ENCODE data around the gene SMIM21. TPM values are rescaled to one million over a fixed set of nuclear protein-coding genes. Genes with fewer than 3 reads are reported as not detected.
A peak's percentile ranks its signal among the peaks of the same experiment; 100 is the strongest.

SMIM21 gene
- total and polyA plus RNA-seq, 4 donors = 0.27 to 0.38 TPM; not detected in 2

DNA sequence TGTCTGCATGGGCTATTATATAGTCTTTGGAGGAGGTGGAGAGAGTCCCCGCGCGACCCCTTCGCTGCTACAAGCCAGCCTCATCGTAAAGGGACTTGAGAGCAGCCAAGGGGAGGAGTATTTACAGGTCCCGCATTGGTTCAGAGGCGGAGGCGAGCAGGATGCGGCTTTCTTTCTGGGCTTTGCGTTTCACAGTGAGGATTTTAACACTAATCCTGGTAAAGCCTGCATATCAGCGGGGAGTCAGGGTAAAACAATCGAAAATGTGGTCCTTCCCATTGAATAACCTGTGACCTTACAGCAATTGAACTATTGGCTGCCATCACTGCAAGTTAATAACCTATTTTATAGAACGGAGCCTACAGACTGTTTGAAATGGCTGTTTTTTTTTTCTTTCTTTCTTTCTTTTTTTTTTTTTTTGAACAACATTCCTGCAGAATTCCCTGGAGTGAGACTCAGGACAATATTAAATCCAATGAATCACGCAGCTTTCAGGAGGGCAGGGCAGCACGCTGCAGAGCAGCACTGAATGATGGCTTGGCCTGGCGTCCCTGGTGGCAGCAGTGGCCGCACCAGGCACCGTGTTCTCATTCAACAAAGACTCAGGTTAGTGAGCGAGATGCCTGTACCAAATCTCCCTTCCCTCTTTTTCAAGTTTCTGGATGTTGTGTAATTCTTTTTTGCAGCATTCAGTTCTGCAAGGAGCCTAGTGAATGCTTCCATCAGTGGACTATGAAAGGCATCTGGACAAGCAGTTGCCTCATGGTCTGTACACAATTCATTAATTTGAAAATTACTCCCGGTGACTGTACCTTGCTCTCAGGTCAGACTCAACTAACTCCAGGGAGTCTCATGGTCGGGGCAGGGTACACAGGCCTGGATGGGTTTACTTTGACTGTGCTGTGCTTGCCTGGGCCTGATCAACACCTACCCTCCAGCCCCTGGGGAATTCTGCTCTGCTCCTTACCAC, 19.8 kb downstream of the SMIM21 start:
- Histone ChIP-seq H3K27ac (ENCODE audit: low read depth, low read length) (no peak overlapping the region), H3K4me3 (ENCODE audit: low read depth, low read length) (no peak overlapping the region), H3K27me3 (ENCODE audit: control insufficient read depth, insufficient read depth, low read length) (no peaks in the 10 kb centered on the region), H3K9me3 (ENCODE audit: control insufficient read depth, insufficient read depth, low read length) (no peaks in the 10 kb centered on the region), H3K4me1 (ENCODE audit: control insufficient read depth, insufficient read depth, low read length) (peaks cover 22% of the 10 kb centered on the region), H3K36me3 (ENCODE audit: control insufficient read depth, insufficient read depth, low read length) (no peaks in the 10 kb centered on the region)
- peak in 4 of 6 donors; percentile 15 to 87 (median 43) for DNase-seq (ENCODE audit: low read depth in 4 of 6, low spot score in 6 of 6)
- WGBS (ENCODE audit: insufficient coverage) = 29% methylated on average over 14 of the region's 21 CpGs

DNA sequence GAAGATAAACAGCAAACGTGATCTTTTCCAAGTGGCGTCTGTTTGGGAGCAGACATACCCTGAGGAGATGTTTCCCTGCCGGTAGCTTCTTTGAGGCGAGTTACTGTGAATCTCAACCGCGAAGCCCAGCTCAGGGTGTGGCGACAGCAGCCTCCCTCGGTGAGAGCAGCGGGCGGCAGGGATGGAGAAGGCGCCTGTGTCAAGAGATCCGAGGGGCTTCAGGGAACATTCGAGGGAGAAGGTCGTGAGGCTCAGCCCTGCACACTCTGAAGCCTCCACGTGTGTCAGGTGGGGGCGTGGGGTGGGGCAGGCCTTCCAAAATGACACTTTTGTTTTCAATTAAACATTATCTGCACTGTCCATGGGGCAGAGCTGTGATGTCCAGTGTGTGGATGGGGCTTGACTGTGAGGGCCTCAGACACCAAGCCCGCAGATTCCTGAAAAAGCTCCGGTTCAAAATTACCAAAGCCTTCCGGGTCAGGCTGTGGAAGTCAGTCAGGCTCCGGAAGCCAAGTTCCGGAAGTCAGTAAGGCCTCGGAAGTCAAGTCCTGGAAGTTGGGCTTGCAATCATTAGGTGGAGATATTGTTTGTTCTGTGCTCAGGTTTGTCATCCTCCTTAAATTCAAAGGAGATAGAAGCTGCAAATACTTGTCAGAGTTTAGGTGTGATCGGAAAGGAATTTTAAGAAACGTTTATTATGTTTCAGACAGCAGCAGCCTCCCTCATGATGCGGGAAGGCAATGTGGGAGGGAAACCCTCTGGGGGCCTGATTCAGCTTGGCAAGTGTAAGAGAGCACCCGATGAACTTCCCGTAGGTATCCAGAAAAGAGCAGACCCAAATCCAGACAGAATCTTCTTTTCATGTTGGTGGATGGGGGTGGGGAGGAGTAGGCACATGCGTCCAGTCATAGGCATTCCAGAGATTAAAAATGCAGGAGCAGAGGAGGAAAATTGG, 20.7 kb downstream of the SMIM21 start:
- H3K4me1 ChIP-seq (ENCODE audit: control insufficient read depth, insufficient read depth, low read length) = peaks cover 22% of the 10 kb centered on the region
- H3K27me3 ChIP-seq (ENCODE audit: control insufficient read depth, insufficient read depth, low read length) = no peaks in the 10 kb centered on the region
- H3K9me3 ChIP-seq (ENCODE audit: control insufficient read depth, insufficient read depth, low read length) = no peaks in the 10 kb centered on the region
- peak in 2 of 6 donors; percentile 2 to 11 for DNase-seq (ENCODE audit: low read depth in 4 of 6, low spot score in 6 of 6)
- H3K4me3 ChIP-seq (ENCODE audit: low read depth, low read length) = no peak overlapping the region
- 81% methylated on average over 26 of the region's 28 CpGs for WGBS (ENCODE audit: insufficient coverage)
- H3K36me3 ChIP-seq (ENCODE audit: control insufficient read depth, insufficient read depth, low read length) = no peaks in the 10 kb centered on the region
- H3K27ac ChIP-seq (ENCODE audit: low read depth, low read length) = no peak overlapping the region

DNA sequence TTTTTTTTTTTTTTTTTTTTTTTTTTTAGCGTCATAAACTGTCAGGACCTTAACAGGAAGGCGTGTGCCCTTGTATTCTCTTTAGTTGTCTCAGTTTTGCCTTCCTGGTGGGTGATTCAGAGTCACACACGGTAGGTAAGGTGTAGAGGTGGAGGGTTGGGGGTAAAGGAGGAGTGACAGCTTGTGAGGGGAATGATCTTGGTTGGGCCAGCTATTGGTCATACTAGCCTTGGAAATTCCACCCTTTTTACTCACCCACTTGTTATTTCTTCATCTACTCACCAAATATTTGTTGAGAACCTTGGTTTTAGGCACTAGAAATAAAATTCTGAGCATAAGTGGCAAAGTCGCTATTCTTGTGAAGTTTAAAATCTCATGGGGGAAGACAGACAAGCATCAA, 22.2 kb downstream of the SMIM21 start:
- no CpG with 5 or more reads among the region's 4 CpGs for WGBS (ENCODE audit: insufficient coverage)
- Histone ChIP-seq H3K27me3 (ENCODE audit: control insufficient read depth, insufficient read depth, low read length) (no peaks in the 10 kb centered on the region), H3K9me3 (ENCODE audit: control insufficient read depth, insufficient read depth, low read length) (no peaks in the 10 kb centered on the region), H3K27ac (ENCODE audit: low read depth, low read length) (no peak overlapping the region), H3K4me1 (ENCODE audit: control insufficient read depth, insufficient read depth, low read length) (peaks cover 22% of the 10 kb centered on the region), H3K36me3 (ENCODE audit: control insufficient read depth, insufficient read depth, low read length) (no peaks in the 10 kb centered on the region), H3K4me3 (ENCODE audit: low read depth, low read length) (no peak overlapping the region)
- no peak for DNase-seq (ENCODE audit: low read depth in 4 of 6, low spot score in 6 of 6)

DNA sequence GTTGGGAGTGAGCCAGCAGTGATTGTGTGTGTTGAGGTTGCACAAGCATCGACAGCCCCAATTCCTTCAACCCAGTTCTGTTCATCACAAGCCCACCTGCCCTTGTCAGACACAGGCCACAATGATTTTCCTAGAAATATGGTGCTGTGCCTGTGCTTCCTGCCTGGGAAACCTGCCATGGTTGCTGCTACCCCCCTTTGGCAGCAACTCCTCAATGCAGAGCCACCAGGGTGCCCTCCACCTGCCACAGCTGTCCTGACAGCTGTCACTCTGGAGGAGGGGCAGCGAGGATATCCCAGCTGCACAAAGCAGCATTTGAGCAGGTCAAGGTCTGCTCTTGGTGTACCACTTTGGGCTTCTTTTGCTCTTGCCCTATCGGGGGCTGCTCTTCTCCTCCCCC, 27.1 kb downstream of the SMIM21 start:
- Histone ChIP-seq H3K9me3 (ENCODE audit: control insufficient read depth, insufficient read depth, low read length) (no peaks in the 10 kb centered on the region), H3K27me3 (ENCODE audit: control insufficient read depth, insufficient read depth, low read length) (no peaks in the 10 kb centered on the region)
- 91% methylated on average over 1 of the region's 3 CpGs for WGBS (ENCODE audit: insufficient coverage)

DNA sequence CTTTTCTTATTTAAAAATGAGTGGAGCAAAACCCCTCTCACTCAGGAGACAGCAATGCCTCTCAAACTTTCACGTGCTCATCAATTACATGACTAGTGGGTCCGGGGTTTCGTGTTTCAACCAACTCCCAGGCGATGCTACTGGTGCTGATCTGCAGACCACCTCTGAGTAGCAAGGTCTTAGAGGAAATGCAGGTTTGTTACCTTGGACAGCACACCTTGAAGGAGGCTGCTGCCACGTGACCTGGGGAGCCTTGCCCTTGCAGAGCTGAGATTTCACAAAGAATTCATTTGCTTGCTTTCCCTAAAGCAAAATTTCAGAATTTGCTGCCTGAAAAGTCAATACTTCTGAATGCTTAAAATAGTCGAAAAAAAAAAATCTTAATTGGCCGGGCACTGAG, 32.4 kb downstream of the SMIM21 start:
- WGBS (ENCODE audit: insufficient coverage) = 91% methylated on average over 7 of the region's 7 CpGs
- no peak for DNase-seq (ENCODE audit: low read depth in 4 of 6, low spot score in 6 of 6)
- Histone ChIP-seq H3K27me3 (ENCODE audit: control insufficient read depth, insufficient read depth, low read length) (no peaks in the 10 kb centered on the region), H3K27ac (ENCODE audit: low read depth, low read length) (no peak overlapping the region), H3K9me3 (ENCODE audit: control insufficient read depth, insufficient read depth, low read length) (no peaks in the 10 kb centered on the region), H3K4me1 (ENCODE audit: control insufficient read depth, insufficient read depth, low read length) (peaks cover 7% of the 10 kb centered on the region), H3K4me3 (ENCODE audit: low read depth, low read length) (no peak overlapping the region), H3K36me3 (ENCODE audit: control insufficient read depth, insufficient read depth, low read length) (no peaks in the 10 kb centered on the region)

More for the DNA sequence above, 27.1 kb downstream of the SMIM21 start:
- Histone ChIP-seq H3K4me3 (ENCODE audit: low read depth, low read length) (no peak overlapping the region), H3K36me3 (ENCODE audit: control insufficient read depth, insufficient read depth, low read length) (no peaks in the 10 kb centered on the region), H3K4me1 (ENCODE audit: control insufficient read depth, insufficient read depth, low read length) (no peaks in the 10 kb centered on the region), H3K27ac (ENCODE audit: low read depth, low read length) (no peak overlapping the region)
- no peak for DNase-seq (ENCODE audit: low read depth in 4 of 6, low spot score in 6 of 6)

DNA sequence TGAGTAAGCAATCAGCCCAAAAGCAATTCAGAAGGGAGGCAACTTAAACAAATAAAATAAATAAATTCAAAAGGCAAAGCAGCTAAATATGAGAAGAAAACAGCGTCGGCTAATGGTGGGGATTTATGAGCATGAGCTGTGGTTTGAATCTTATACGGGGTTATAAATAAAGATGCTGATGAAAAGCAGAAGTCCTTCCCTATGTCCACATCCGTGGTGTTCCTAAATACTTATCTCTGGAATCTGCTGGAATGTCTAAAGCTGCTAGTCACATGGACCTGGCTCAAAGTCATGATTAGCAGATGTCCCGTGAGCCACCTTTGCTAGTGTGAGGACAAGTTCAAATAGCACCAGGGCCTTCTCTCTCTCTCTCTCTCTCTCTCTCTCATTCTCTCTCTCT, 33.8 kb downstream of the SMIM21 start:
- no peaks in the 10 kb centered on the region for H3K27me3 ChIP-seq (ENCODE audit: control insufficient read depth, insufficient read depth, low read length)
- 80% methylated on average over 2 of the region's 5 CpGs for WGBS (ENCODE audit: insufficient coverage)
- H3K27ac ChIP-seq (ENCODE audit: low read depth, low read length) = no peak overlapping the region
- no peak for DNase-seq (ENCODE audit: low read depth in 4 of 6, low spot score in 6 of 6)
- H3K36me3 ChIP-seq (ENCODE audit: control insufficient read depth, insufficient read depth, low read length) = no peaks in the 10 kb centered on the region
- no peaks in the 10 kb centered on the region for H3K9me3 ChIP-seq (ENCODE audit: control insufficient read depth, insufficient read depth, low read length)
- no peak overlapping the region for H3K4me3 ChIP-seq (ENCODE audit: low read depth, low read length)
- peaks cover 7% of the 10 kb centered on the region for H3K4me1 ChIP-seq (ENCODE audit: control insufficient read depth, insufficient read depth, low read length)

GRCh38 chr18:75392226-75392578, 35.3 kb downstream of the SMIM21 start:
- no peak overlapping the region for H3K27ac ChIP-seq (ENCODE audit: low read depth, low read length)
- peaks cover 7% of the 10 kb centered on the region for H3K4me1 ChIP-seq (ENCODE audit: control insufficient read depth, insufficient read depth, low read length)
- H3K4me3 ChIP-seq (ENCODE audit: low read depth, low read length) = no peak overlapping the region
- H3K9me3 ChIP-seq (ENCODE audit: control insufficient read depth, insufficient read depth, low read length) = no peaks in the 10 kb centered on the region
- 51% methylated on average over 10 of the region's 10 CpGs for WGBS (ENCODE audit: insufficient coverage)
- DNase-seq (ENCODE audit: low read depth in 4 of 6, low spot score in 6 of 6) = peak in 1 of 6 donors; percentile 28
- no peaks in the 10 kb centered on the region for H3K36me3 ChIP-seq (ENCODE audit: control insufficient read depth, insufficient read depth, low read length)
- H3K27me3 ChIP-seq (ENCODE audit: control insufficient read depth, insufficient read depth, low read length) = no peaks in the 10 kb centered on the region

- H3K4me3 ChIP-seq (ENCODE audit: low read depth, low read length) = no peak overlapping the region
- no peaks in the 10 kb centered on the region for H3K9me3 ChIP-seq (ENCODE audit: control insufficient read depth, insufficient read depth, low read length)
- peak in 1 of 6 donors; percentile 21 for DNase-seq (ENCODE audit: low read depth in 4 of 6, low spot score in 6 of 6)
- no peak overlapping the region for H3K27ac ChIP-seq (ENCODE audit: low read depth, low read length)
- peaks cover 7% of the 10 kb centered on the region for H3K4me1 ChIP-seq (ENCODE audit: control insufficient read depth, insufficient read depth, low read length)
- H3K27me3 ChIP-seq (ENCODE audit: control insufficient read depth, insufficient read depth, low read length) = no peaks in the 10 kb centered on the region
- 55% methylated on average over 15 of the region's 21 CpGs for WGBS (ENCODE audit: insufficient coverage)
- no peaks in the 10 kb centered on the region for H3K36me3 ChIP-seq (ENCODE audit: control insufficient read depth, insufficient read depth, low read length)
These were observed 36.0 kb downstream of the SMIM21 start for GRCh38 chr18:75391279-75392225.

GRCh38 chr18:75390854-75391253, 36.6 kb downstream of the SMIM21 start:
- Histone ChIP-seq H3K36me3 (ENCODE audit: control insufficient read depth, insufficient read depth, low read length) (no peaks in the 10 kb centered on the region), H3K27ac (ENCODE audit: low read depth, low read length) (no peak overlapping the region), H3K4me1 (ENCODE audit: control insufficient read depth, insufficient read depth, low read length) (peaks cover 7% of the 10 kb centered on the region), H3K9me3 (ENCODE audit: control insufficient read depth, insufficient read depth, low read length) (no peaks in the 10 kb centered on the region), H3K4me3 (ENCODE audit: low read depth, low read length) (no peak overlapping the region), H3K27me3 (ENCODE audit: control insufficient read depth, insufficient read depth, low read length) (no peaks in the 10 kb centered on the region)
- 67% methylated on average over 1 of the region's 2 CpGs for WGBS (ENCODE audit: insufficient coverage)
- no peak for DNase-seq (ENCODE audit: low read depth in 4 of 6, low spot score in 6 of 6)
